GM18520 (cell line): ENCODE results near the gene NCAM1.

ENCODE experiments used
- ATAC-seq: cut with Tn5 transposase; IDR thresholded peaks from one replicate; pipeline ENCODE4 v1.9.1; 2021; ENCODE audit not compliant: unreplicated experiment

NCAM1 gene

DNA sequence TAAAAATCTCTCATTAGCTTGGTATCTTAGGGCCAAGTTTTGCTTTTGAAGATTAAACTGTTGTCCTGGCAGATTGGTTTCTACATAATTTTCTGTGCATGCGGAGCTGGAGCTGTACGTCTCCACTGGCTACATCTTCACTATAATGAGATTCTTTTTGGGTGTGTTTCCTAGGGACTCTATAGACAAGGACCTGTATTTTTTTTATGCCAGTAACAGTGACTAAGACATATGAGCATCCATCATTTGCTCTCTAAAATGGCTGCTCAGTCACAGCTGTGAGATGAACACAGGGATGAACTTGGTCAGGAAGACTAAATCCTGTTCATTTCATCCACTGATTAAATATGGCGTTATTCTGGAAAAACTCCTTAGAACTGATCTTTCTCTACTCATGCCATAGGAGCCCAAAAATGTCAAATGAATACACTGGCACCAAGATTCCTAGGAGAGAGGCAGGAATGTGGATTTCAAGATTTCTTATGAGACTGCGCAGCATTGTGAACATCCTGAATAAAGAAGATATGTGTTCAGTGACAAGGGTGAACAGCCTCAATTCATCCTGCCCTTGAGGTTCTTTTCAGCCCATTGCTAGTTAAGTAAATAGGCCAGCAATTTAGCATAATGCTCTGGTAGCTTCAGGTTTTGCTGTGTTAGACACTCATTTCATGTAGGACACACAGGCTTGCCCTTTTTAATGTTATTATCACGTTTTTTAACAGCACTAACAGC lies 168.2 kb downstream of the NCAM1 start:
- no peak for ATAC-seq

DNA sequence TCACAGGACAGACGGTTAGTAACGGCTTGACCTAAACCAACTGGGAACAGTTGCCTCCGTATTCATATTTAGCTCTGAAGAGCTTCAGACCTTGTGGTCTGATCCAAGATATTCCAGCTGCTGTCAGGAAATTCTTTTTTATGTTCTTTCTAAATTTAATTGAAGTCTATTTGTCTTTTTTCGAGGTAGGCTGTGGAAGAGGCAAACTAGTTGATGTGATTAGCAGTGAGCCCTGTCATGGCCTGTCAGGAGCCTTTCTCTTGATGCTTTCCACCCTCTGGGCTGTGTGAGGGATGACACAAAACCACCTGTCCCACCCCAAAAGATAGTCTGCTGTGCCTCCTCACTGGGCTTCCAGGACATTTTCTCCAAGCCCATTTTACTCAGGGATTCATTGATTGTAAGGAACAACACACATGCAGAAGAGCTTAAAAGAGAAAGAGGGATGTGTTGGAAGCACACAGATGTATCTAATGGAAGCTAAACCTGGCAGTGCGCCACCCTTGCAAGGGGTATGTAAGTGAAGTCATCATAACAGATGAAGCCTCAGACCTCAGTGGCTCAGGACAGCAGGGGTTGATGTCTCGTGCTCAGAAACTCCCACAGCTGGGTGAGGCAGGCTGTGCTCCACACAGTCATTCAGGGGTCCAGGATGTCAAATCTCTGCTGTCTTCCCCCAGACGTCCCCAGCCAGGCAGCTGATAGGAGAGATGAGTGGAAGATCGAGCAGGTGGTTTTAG lies 170.0 kb downstream of the NCAM1 start:
- ATAC-seq: no peak

DNA sequence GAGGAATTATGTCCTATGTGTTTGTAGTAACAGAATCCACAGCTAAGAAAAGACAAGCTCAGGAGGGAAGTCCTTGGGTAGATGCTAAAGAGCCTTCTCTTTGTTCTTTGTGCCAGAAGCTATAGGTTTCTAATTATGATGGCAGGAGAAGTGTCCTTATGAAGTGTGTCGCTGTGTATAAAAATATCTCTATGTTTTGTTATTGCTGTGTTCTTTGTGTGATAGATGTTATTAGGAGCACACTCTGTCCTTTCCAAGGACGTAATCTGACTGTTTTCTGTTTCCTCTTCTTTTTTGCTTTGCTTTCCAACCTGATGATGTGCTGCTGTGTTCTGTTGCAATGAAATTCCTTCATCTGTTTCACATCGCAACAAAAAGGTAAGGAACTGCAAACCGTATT lies 171.9 kb downstream of the NCAM1 start:
- ATAC-seq: no peak

DNA sequence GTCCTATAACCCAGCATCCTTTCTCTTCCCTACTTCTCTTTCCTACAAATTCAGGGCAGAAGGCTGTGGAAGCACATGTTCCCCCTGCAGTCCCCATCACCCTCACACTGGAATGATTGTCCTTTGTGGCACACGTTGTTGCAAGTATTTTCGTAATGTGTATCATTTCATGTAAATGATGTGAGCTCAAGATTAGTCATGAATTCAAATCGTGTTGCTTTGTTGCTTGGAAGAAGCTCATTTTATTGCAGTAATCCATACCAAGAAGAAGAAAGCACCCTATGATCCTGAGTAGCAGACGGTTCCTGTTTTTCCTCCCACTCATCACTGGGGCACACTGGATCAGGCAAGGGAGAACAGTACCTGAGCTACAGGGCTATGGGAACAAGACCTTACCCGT lies 173.4 kb downstream of the NCAM1 start:
- no peak for ATAC-seq

GRCh38 chr11:113137713-113138529 lies 176.7 kb downstream of the NCAM1 start:
- no peak for ATAC-seq

DNA sequence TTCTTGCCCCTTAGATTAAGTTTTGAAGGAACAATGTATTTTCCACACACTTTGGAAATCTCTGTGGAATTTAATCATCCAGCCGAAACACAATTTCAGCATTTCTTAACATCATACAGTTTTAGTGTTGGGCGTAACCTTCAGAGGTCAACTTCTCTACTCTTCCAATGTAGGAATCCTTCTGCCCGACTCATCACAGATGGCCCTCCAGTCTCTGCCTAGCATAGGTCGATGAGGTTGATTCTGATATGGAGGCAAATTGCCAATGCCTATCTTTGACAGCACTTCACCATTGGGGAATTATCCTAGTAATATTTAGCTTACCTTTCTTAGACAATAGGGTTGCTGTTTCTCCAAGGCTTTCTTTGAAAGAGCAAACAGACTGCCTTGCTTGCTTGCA lies 177.5 kb downstream of the NCAM1 start:
- ATAC-seq: no peak

DNA sequence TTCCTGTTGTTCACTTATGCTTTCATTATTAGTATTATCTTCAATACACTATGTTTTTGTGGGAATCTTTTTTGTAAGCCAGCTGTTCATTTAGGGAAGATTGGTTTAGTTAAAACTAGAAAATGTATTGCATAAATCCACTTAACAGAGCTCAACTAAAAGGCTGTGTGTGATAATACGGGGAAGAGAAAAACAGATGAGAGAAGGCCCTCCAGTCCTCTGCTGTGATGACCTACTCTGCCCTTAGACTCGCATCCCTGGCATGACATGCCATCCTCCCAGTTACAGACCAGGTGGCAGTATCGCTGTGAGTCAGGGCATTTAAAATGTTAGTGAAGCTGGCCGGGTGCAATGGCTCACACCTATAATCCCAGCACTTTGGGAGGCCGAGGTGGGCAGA lies 179.8 kb downstream of the NCAM1 start:
- no peak for ATAC-seq

GRCh38 chr11:113142508-113142907 lies 181.3 kb downstream of the NCAM1 start:
- ATAC-seq: no peak

DNA sequence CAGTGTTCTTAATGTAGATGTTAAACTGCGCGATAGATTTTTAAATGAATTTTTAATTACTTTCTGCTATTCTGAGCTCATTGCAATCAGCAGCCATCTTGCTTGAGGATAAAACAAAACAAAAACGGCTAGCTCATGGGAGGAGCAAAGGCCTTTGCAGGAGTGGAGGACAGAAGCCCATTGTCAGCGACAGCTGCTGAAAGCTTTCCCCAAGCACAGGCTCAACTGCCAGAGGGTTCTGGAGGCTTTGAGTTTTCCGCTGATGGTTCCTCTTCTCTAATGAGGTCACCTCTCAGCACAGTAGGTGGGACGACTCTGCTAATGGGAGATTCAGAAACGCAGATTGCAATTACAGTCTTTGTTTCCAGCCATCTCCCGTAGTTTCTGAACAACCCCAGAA lies 186.0 kb downstream of the NCAM1 start:
- ATAC-seq: no peak

DNA sequence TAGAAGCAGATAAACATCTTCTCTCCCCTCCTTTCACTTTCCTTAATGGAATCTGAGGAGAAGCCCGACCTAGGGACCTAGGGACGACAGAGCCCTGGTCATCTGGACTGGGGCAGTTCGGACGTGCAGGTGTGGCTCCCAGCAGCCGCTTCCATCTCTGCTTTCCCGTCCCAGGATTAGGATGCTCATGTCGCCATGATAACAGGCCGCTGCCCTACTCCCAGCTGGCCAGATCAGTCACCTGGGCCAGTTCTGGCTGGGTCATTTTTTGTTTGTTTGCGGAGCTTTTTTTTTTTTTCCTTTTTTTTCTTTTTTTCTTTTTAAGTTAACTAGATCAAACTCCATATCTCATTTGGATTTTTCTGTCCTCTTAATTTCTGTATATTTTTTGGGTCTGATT lies 186.9 kb downstream of the NCAM1 start:
- ATAC-seq: no peak

DNA sequence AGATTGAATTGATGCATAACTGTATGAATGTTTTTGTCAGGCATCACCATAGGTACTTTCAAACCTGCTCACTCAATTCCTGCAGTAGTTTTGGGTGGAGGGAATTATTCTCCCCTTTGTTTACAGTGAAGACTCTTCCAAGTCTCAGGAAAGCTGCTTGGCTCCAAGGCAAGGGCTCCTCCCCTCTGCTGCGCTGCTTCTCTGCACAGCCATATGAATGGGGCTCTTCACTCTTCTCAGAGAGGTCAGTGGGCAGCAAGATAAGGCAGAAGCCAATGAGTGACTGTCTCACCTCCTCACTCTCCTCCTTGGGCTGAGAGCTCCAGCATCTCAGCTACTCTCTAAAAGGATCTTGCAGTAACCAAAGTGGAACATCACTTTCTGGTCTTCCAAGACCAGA lies 187.4 kb downstream of the NCAM1 start:
- ATAC-seq: no peak

GRCh38 chr11:113151521-113151920 lies 190.3 kb downstream of the NCAM1 start:
- no peak for ATAC-seq

- ATAC-seq: no peak
These were observed 191.3 kb downstream of the NCAM1 start for GRCh38 chr11:113152500-113152899.

DNA sequence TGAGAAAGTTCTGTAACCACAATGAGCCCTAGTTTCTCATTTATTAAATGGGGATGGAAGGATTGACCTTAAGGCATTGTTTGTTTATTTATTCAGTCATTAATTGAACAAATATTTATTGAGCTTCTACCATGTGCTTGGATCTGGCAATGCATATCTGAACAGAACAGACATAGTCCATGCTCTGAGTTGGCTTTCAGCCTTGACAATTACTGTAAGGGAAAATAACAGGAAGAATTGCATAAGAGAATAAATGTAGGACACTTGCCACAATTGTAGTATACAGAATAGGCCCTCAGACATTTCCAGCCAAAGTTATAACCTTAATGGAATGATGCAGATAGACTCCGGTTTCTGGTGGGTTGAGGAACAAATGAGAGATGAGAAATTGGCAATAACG lies 192.6 kb downstream of the NCAM1 start:
- no peak for ATAC-seq

- no peak for ATAC-seq
These were observed 199.0 kb downstream of the NCAM1 start for GRCh38 chr11:113159988-113160807.

GRCh38 chr11:113160808-113161124 lies 199.5 kb downstream of the NCAM1 start:
- ATAC-seq: no peak

- no peak for ATAC-seq
These were observed 200.7 kb downstream of the NCAM1 start for GRCh38 chr11:113161711-113162591.

DNA sequence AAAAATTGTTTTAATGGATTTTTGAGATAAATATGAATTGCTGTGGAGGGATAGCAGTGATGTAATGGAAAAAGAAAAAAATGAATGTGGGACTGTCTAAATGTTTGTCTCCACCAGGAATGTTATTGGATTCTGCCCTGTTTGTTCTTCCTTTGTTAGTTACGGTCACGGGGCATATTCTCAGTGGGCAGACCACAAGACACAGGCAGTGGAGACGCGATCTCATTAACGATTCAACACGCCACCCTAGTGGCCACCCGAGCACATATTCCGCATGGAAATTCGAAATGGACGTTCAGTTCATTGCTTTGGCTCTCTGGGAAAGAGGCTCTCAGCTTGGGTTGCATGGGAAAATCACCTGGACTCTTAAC lies 201.4 kb downstream of the NCAM1 start:
- ATAC-seq: no peak

DNA sequence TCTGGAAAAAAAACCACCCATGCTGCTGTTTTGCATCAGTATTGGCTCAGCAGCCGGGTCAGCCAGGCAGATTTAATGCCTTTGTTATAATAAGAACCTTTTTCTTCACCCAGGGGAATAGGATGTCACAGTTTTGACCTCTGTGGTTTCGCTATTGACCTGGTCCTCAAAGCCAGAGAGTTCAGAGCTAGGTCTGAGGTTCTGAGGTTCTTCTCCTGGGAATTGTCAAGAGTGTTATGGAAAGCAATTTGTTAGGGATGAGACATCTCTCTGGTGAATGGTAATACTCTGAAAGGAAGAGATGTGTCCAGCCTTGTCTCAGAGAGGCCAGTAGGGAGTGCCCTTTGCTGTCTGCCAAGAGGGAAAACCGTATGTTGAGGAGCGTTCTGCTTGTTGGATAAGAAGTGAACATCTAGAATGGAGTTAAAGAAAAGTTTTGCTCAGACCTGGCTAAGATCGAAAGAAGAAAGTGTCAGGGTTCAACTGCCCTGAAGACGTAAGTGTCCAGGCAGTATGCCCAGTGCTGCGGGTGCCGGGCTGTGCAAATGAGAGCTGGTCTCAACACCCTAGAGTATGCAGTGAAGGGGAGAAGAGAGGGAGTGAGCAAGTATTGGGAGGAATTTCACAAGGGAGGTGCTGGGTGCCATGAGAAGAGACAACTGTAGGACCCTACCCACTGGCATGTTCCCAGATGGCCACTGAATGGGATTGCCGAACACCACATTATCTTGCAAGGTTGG lies 202.2 kb downstream of the NCAM1 start:
- no peak for ATAC-seq

GRCh38 chr11:113166280-113166679 lies 205.1 kb downstream of the NCAM1 start:
- ATAC-seq: no peak
